Karpas-422 (cell line): Measurements from ENCODE around the gene TSPO2. TPM values are rescaled to one million over a fixed set of nuclear protein-coding genes. Genes with fewer than 3 reads are reported as not detected.

Experiments
- DNase-seq: peaks from one replicate; pipeline ENCODE4 v3.0.0-alpha.2; 2015
- H2AFZ ChIP-seq: fragments of 200-600 bp; sonication (generic); 2 replicates; pipeline ENCODE4 v1.6.1; 2014; ENCODE audit warnings: antibody characterized with exemption, low read length, mixed read lengths
- H3K27ac ChIP-seq: fragments of 200-600 bp; sonication (generic); 2 replicates; pipeline ENCODE4 v1.5.1; 2014; ENCODE audit warnings: mild to moderate bottlenecking, low read length, moderate library complexity
- H3K27me3 ChIP-seq: fragments of 200-600 bp; sonication (generic); 2 replicates; pipeline ENCODE4 v1.6.1; 2014; ENCODE audit warnings: low read length, mixed read lengths
- H3K36me3 ChIP-seq: fragments of 200-600 bp; sonication (generic); 2 replicates; pipeline ENCODE4 v1.6.1; 2014; ENCODE audit warnings: low read length, mixed read lengths; ENCODE audit not compliant: insufficient read depth
- H3K4me1 ChIP-seq: fragments of 200-600 bp; sonication (generic); 2 replicates; pipeline ENCODE4 v1.6.1; 2014; ENCODE audit warnings: mild to moderate bottlenecking, low read length, mixed read lengths
- H3K4me2 ChIP-seq: fragments of 200-600 bp; sonication (generic); 2 replicates; pipeline ENCODE4 v1.6.1; 2014; ENCODE audit warnings: low read length, low read depth, mild to moderate bottlenecking; ENCODE audit not compliant: poor library complexity, severe bottlenecking
- H3K4me3 ChIP-seq: fragments of 200-600 bp; sonication (generic); 2 replicates; pipeline ENCODE4 v1.5.1; 2014; ENCODE audit warnings: mild to moderate bottlenecking, antibody characterized with exemption, low read length, mixed read lengths
- H3K79me2 ChIP-seq: fragments of 200-600 bp; sonication (generic); 2 replicates; pipeline ENCODE4 v1.6.1; 2014; ENCODE audit warnings: mild to moderate bottlenecking, low read length, mixed read lengths
- H3K9ac ChIP-seq: fragments of 200-600 bp; sonication (generic); 2 replicates; pipeline ENCODE4 v1.6.0; 2014; ENCODE audit warnings: low read length
- H3K9me2 ChIP-seq: fragments of 200-600 bp; sonication (generic), shearing (Covaris generic); replicated peaks from 2 replicates; pipeline ENCODE4 v1.6.0; 2014; ENCODE audit warnings: mild to moderate bottlenecking, low read length, moderate library complexity; ENCODE audit not compliant: insufficient read depth
- H3K9me3 ChIP-seq: fragments of 300-700, 200-600 bp; sonication (generic); 2 replicates; pipeline ENCODE4 v1.6.1; 2014; ENCODE audit warnings: low read length, mixed read lengths
- H4K20me1 ChIP-seq: fragments of 200-600 bp; sonication (generic); 2 replicates; pipeline ENCODE4 v1.6.1; 2014; ENCODE audit warnings: mild to moderate bottlenecking, antibody characterized with exemption, low read length, low read depth; ENCODE audit not compliant: insufficient read depth
- total RNA-seq: library from RNA; depleted of rRNA; stranded (reverse); fragments of >200 nt; shearing (Covaris generic); gene quantifications from 2 replicates; pipeline ENCODE4 v1.2.3, GENCODE V29; 2014; ENCODE audit warnings: low replicate concordance

TSPO2 gene
- total RNA-seq, 1 experiment from 2014 or later: not detected

GRCh38 chr6:41061196-41061726, 19.0 kb downstream of the TSPO2 start:
- no peak for DNase-seq
- Histone ChIP-seq H3K79me2 (no peaks in the 10 kb centered on the region), H3K27me3 (no peaks in the 10 kb centered on the region), H3K4me3 (no peak overlapping the region), H3K36me3 (peaks cover 21% of the 10 kb centered on the region; the same call in 1 of the 2 replicates), H3K9me3 (no peaks in the 10 kb centered on the region), H3K4me1 (no peaks in the 10 kb centered on the region), H4K20me1 (no peaks in the 10 kb centered on the region), H3K9ac (no peak overlapping the region), H3K27ac (no peak overlapping the region), H3K9me2 (no peaks in the 10 kb centered on the region), H3K4me2 (no peak overlapping the region), H2AFZ (no peak overlapping the region)

GRCh38 chr6:41062056-41062455, 19.8 kb downstream of the TSPO2 start:
- H3K9me2 ChIP-seq: no peaks in the 10 kb centered on the region
- H3K4me3 ChIP-seq: no peak overlapping the region
- no peaks in the 10 kb centered on the region for H3K9me3 ChIP-seq
- DNase-seq: no peak
- H3K9ac ChIP-seq: no peak overlapping the region
- no peaks in the 10 kb centered on the region for H3K4me1 ChIP-seq
- H2AFZ ChIP-seq: no peak overlapping the region
- H3K27ac ChIP-seq: no peak overlapping the region
- H4K20me1 ChIP-seq: no peaks in the 10 kb centered on the region
- H3K79me2 ChIP-seq: no peaks in the 10 kb centered on the region
- peaks cover 25% of the 10 kb centered on the region; the same call in 1 of the 2 replicates for H3K36me3 ChIP-seq
- no peak overlapping the region for H3K4me2 ChIP-seq
- H3K27me3 ChIP-seq: no peaks in the 10 kb centered on the region

- no peak for DNase-seq
- Histone ChIP-seq H3K4me3 (no peak overlapping the region), H2AFZ (no peak overlapping the region), H4K20me1 (no peaks in the 10 kb centered on the region), H3K9me3 (no peaks in the 10 kb centered on the region), H3K4me2 (no peak overlapping the region), H3K36me3 (peaks cover 25% of the 10 kb centered on the region; the same call in 1 of the 2 replicates), H3K79me2 (no peaks in the 10 kb centered on the region), H3K4me1 (no peaks in the 10 kb centered on the region), H3K9ac (no peak overlapping the region), H3K27me3 (no peaks in the 10 kb centered on the region), H3K27ac (no peak overlapping the region), H3K9me2 (no peaks in the 10 kb centered on the region)
Measured at GRCh38 chr6:41063884-41064285, 21.6 kb downstream of the TSPO2 start.

DNA sequence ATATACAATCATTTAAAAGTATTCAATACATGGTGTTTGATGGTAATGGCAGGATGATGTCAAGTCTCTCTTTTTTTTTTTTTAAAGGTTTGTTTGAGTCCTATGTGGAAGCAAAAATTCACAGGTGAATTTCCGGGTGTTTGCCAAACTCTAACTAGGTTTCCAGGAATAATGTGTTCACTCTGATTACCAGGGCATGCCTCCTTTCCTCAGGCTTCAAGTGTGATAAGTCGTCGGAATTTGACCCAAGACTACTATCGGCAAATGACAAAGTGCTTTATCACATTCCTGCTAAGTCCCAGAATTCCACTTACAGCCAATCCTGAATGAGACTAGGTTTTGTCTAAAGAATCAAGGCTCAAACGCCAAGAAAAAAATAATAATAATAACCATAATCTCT, 22.6 kb downstream of the TSPO2 start:
- Histone ChIP-seq H3K4me1 (no peaks in the 10 kb centered on the region), H3K27me3 (no peaks in the 10 kb centered on the region), H3K4me3 (no peak overlapping the region), H3K79me2 (no peaks in the 10 kb centered on the region), H3K9me3 (no peaks in the 10 kb centered on the region), H3K9ac (no peak overlapping the region), H3K27ac (no peak overlapping the region), H3K4me2 (no peak overlapping the region), H3K36me3 (peaks cover 31% of the 10 kb centered on the region), H4K20me1 (no peaks in the 10 kb centered on the region), H2AFZ (no peak overlapping the region), H3K9me2 (no peaks in the 10 kb centered on the region)
- DNase-seq: no peak

DNA sequence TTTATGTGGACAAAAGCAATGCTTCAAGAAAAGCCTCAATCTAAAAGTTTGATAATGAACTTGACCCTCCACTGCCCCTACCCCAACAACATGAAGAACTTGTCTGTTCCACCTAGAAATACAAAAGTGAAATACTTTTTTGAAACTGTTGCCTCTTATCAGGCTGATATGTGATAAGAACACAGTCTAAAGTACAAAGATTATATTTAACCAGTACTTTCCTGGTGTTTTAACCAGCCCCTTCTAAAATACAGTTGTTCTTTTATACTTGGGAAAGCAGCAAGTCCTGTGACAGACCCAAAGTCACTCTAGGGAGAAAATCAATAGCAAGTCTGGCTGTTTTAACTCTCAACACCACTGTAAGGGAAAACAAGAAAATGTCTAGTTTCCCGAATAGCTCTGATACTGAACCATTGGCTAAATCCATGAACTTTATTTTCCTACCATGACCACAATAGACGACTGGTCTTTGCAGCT, 23.3 kb downstream of the TSPO2 start:
- Histone ChIP-seq H4K20me1 (no peaks in the 10 kb centered on the region), H3K4me3 (no peak overlapping the region), H3K9me3 (no peaks in the 10 kb centered on the region), H3K4me1 (peaks cover 5% of the 10 kb centered on the region), H3K9me2 (no peaks in the 10 kb centered on the region), H3K4me2 (no peak overlapping the region), H2AFZ (no peak overlapping the region), H3K27me3 (no peaks in the 10 kb centered on the region), H3K36me3 (peaks cover 37% of the 10 kb centered on the region), H3K79me2 (peaks cover 5% of the 10 kb centered on the region), H3K27ac (no peak overlapping the region), H3K9ac (no peak overlapping the region)
- DNase-seq: no peak

DNA sequence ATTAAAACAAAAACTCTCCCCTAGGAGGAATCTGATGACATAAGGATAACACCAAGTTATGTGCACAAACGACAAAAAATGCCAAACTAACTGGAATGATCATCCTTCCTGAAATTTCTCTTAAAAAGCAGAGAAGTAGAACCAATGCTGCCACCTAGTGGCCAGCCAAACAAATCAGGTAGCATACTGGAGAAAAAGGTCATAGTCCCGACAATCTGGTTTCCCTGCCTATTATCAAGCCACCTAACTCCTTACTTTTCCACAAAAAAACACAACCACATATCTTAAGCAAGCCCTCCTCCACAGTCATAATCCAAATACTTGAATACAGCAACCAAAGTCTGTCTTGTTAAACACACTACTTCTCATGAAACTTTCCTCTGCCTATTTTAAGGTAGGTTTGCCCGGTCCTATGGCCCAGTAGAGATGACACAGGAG, 24.6 kb downstream of the TSPO2 start:
- H3K4me1 ChIP-seq: peaks cover 12% of the 10 kb centered on the region
- H3K4me2 ChIP-seq: no peak overlapping the region
- no peaks in the 10 kb centered on the region for H3K27me3 ChIP-seq
- no peak overlapping the region for H3K4me3 ChIP-seq
- peaks cover 37% of the 10 kb centered on the region for H3K36me3 ChIP-seq
- no peaks in the 10 kb centered on the region for H3K9me3 ChIP-seq
- no peak overlapping the region for H3K9ac ChIP-seq
- no peaks in the 10 kb centered on the region for H3K9me2 ChIP-seq
- H4K20me1 ChIP-seq: no peaks in the 10 kb centered on the region
- no peak overlapping the region for H2AFZ ChIP-seq
- peak; percentile 83 for DNase-seq
- no peak overlapping the region for H3K27ac ChIP-seq
- peaks cover 15% of the 10 kb centered on the region for H3K79me2 ChIP-seq

- peaks cover 13% of the 10 kb centered on the region for H3K36me3 ChIP-seq
- peak; percentile 94 for DNase-seq
- peak overlapping the region; percentile 81 for H3K4me2 ChIP-seq
- H3K4me1 ChIP-seq: peaks cover 39% of the 10 kb centered on the region
- peaks cover 49% of the 10 kb centered on the region for H3K79me2 ChIP-seq
- H3K4me3 ChIP-seq: peak overlapping the region; percentile 89
- H2AFZ ChIP-seq: peak overlapping the region; percentile 62
- peak overlapping the region; percentile 95 for H3K9ac ChIP-seq
- no peaks in the 10 kb centered on the region for H4K20me1 ChIP-seq
- no peaks in the 10 kb centered on the region for H3K27me3 ChIP-seq
- no peaks in the 10 kb centered on the region for H3K9me2 ChIP-seq
- H3K9me3 ChIP-seq: no peaks in the 10 kb centered on the region
- H3K27ac ChIP-seq: peak overlapping the region; percentile 94
Measured at GRCh38 chr6:41071501-41071922, 29.2 kb downstream of the TSPO2 start.

GRCh38 chr6:41071923-41072835, 29.9 kb downstream of the TSPO2 start, which contains the start of gene OARD1:
Gene OARD1, minus strand, starts transcription at chr6:41072356. Its CDS starts 722 bp downstream, at chr6:41071634.
- Histone ChIP-seq H3K4me1 (peaks cover 45% of the 10 kb centered on the region), H3K9ac (peak within 1 kb of the TSS; percentile 98), H2AFZ (peak within 1 kb of the TSS; percentile 62), H3K27me3 (no peaks in the 10 kb centered on the region), H3K4me2 (peak within 1 kb of the TSS; percentile 89), H3K9me2 (no peaks in the 10 kb centered on the region), H3K36me3 (peaks cover 12% of the 10 kb centered on the region), H4K20me1 (no peaks in the 10 kb centered on the region), H3K27ac (peak within 1 kb of the TSS; percentile 94), H3K4me3 (peak within 1 kb of the TSS; percentile 89), H3K9me3 (no peaks in the 10 kb centered on the region), H3K79me2 (peaks cover 55% of the 10 kb centered on the region)
- peak; percentile 100 for DNase-seq
